HL-60/S4 (cell line): Measurements from ENCODE around the gene SMCO1.
"Not testable (repeated sequence)": the region's sequence is repeated elsewhere in the genome, so short reads cannot be mapped to it uniquely, and the experiment has no call there.

Experiments used
- in situ Hi-C: fragments of 300-500 bp; cut with MboI; formaldehyde crosslinking; loops from 2 replicates; pipeline ENCODE4 v1.14.3; 2022; ENCODE audit warnings: low sequenced_read_pairs

The SMCO1 gene

GRCh38 chr3:196499807-196500524 is 15.2 kb downstream of the SMCO1 start:
- in situ Hi-C loops: loop anchor here (25.0 kb wide), 2 partner anchors 438 to 663 kb away; no protein-coding TSS in a partner anchor

DNA sequence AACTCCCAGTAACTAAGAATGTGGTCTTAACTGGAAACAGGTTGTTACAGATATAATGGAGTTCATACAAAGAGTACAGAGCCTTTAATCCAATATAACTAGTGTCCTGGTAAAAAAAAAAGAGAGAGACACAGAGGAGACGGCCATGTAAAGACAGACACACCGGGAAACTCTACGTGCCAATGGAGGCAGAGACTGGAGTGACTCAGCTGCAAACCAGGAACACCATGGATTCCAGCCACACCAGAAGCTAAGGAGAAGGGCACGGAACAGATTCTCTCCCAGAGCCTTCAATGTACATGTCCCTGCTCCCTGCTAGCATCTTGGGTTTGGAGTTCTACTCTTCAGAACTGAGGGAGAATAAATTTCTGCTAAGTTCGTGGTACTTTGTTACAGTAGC is 16.1 kb downstream of the SMCO1 start:
- in situ Hi-C loops: no loop called here

DNA sequence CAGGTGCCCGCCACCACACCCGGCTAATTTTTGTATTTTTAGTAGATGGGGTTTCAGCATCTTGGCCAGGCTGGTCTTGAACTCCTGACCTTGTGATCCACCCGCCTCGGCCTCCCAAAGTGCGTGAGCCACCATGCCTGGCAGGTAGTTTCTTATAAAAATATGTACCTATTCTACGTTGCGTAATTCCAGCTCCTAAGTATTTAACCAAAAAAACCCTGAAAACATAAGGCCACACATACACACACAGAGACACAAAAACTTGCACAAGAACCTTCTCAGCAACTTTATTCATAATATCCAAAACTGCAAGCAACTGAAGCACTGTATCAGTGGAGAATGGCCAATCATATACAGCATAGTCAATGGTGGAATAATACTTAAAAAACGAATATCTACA is 16.8 kb downstream of the SMCO1 start:
- in situ Hi-C loops: no loop called here

- in situ Hi-C loops: no loop called here
Measured at GRCh38 chr3:196496183-196496582, 19.0 kb downstream of the SMCO1 start.

GRCh38 chr3:196493292-196493691 is 21.9 kb downstream of the SMCO1 start:
- in situ Hi-C loops: no loop called here

DNA sequence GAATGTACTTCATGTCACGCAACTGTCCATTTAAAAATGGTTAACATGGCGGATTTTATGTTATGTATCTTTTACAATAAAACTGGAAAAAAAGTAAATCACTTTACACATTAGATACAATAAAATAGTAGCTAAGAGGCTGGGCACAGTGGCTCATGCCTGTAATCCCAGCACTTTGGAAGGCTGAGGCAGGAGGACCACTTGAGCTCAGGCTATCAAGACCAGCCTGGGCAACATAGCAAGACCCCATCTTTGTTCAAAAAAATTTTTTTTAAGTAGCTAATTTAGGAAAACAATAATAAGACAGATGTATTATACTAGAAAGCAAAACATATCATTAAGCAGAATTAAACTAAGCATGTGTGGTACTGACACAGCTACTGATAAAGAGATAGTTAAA is 23.1 kb downstream of the SMCO1 start:
- in situ Hi-C loops: no loop called here

- in situ Hi-C loops: no loop called here
Measured at GRCh38 chr3:196489747-196490146, 25.4 kb downstream of the SMCO1 start.

DNA sequence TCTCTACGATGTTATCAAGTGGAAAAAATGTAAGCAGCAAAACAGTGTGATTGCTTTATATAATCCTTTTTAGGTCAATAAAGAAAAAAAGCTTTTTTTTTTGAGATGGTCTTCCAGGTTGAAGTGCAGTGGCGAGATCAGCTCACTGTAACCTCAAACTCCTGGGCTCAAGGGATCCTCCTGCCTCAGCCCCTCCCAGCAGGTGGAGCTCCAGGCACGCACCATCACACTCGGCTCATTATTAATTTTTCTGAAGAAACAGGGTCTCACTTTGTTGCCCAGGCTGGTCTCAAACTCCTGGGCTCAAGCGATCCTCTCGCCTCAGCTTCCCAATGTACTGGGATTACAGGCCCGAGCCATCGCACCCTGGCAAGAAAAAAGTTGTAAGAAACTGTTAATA is 28.9 kb downstream of the SMCO1 start:
- in situ Hi-C loops: no loop called here

DNA sequence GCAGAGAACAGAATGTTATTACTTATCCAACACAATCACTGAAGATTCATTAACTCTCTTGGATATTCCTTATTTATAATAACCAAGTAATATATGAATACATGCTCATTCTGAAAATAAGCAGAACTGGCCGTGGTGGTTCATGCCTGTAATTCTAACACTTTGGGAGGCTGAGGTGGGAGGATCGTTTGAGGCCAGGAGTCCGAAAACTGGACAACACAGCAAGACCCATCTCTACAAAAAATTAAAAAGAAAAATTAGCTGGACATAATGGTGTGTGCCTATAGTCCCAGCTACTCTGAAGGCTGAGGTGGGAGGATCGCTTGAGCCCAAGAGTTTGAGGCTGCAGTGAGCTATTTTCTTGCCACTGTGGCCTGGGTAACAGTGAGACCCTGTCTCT is 37.5 kb downstream of the SMCO1 start:
- in situ Hi-C loops: no loop called here

DNA sequence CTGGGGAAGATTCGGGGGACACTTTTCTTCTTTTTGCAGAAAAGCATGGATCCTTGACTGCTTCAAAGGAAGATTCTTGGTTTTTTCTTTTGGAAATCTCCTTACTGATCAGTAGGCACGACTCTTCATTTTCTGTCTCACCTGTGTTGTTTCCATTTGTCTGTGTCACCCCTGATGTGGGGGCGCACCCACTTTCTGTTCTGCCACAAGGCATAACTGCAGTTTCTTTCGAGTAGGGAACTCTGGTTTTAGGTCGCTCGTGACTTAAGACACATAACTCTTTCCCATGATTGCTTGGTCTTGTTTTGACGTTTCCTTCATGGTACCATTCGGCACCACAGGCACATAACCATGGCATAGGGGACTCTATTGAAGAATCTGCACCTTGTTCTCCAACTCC is 42.9 kb downstream of the SMCO1 start:
- in situ Hi-C loops: no loop called here

DNA sequence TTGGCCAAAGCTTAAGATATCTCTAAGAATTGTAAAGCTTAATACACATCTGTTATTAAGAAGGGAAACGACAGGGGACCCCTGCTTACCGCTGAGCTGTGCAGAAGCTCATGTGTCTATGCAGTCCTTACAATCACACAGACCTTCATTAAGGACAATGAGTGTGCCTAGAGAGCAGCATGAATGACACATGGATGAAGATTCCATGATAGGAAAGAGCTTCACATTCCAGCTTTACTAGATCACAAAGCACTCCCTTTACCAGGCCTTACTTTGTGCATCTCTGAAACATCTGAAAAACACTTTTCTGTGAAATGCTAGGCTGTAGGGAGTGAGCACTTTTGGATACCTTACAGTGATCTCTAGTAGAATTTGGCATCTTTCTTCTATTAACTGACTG is 43.6 kb downstream of the SMCO1 start:
- in situ Hi-C loops: no loop called here

DNA sequence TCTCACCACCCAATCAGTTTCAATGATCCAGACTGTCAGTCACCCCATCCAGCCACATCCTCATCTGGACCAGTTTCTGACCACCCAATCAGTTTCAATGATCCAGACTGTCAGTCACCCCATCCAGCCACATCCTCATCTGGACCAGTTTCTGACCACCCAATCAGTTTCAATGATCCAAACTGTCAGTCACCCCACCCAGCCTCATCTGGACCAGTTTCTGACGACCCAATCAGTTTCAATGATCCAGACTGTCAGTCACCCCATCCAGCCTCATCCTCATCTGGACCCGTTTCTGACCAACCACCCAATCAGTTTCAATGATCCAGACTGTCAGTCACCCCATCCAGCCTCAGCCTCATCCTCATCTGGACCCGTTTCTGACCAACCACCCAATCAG is 45.0 kb downstream of the SMCO1 start:
- in situ Hi-C loops: not testable (repeated sequence)

DNA sequence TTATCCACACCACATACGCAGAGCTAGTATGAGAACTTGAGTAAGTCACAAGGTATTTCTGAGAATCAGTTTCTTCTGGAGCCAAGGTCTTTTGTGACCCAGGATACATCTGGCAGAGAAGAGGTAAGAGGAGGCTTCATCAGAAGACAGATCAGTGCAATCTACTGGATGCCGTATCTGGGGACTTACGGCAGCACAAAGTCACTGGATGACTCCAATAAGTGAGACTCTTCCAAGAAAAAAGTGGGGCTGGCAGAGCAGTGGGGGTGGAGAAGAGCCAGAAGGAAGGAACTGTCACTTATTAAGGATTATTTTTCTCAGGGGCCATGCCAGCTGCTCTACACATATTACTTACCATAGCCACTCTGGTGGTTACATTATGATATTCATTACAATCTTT is 51.3 kb downstream of the SMCO1 start:
- in situ Hi-C loops: no loop called here

DNA sequence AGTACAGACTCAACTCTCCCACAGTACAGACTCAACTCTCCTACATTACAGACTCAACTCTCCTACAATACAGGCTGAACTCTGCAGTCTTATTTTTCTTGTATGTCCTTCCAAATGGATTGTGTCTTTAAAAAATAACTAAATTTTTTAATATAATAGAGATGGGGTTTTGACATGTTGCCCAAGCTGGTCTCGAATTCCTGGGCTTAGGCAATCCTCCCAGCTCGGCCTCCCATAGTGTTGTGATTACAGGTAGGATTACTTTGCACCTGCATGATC is 51.7 kb downstream of the SMCO1 start:
- in situ Hi-C loops: no loop called here

GRCh38 chr3:196462680-196463477 is 52.3 kb downstream of the SMCO1 start:
- in situ Hi-C loops: not testable (repeated sequence)

DNA sequence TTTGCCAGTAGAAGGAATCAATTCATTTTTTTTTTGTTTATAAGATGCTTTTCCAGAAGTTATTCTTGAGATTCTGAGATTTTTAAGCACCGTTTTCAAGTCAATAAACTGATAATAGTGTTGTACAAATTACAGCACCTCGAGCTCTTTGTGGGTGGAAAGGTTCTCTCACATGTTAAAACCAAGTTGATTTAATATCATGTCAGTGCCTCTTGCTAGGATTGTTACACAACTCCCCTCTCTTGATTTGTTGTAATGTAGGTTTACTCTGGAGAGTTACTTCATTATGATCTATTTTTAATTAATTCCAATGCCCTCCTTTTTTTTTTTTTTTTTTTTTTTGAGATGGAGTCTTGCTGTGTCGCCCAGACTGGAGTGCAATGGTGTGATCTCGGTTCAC is 57.1 kb downstream of the SMCO1 start:
- in situ Hi-C loops: no loop called here

- in situ Hi-C loops: not testable (repeated sequence)
Measured at GRCh38 chr3:196457470-196457869, 57.7 kb downstream of the SMCO1 start.
